GM23338 (cell line): ENCODE data around the gene HEBP1. TPM values are rescaled to one million over a fixed set of nuclear protein-coding genes. Genes with fewer than 3 reads are reported as not detected.

ENCODE experiments used
- ATAC-seq: fragments of 200-7000 bp; cut with Tn5 transposase; 3 replicates; pipeline ENCODE4 v1.9.1; 2020
- DNase-seq: peaks from one replicate; pipeline ENCODE4 v3.0.0-alpha.2; 2015; ENCODE audit warnings: low spot score
- H2AFZ ChIP-seq: fragments of 200-600 bp; sonication (generic); 2 replicates; pipeline ENCODE4 v1.8.0; 2016; ENCODE audit warnings: antibody characterized with exemption, mild to moderate bottlenecking, moderate library complexity
- H3F3A ChIP-seq: fragments of 200-600 bp; sonication (generic); replicated peaks from 2 replicates; pipeline ENCODE4 v1.8.0; 2017; ENCODE audit warnings: antibody characterized with exemption, mixed run types, low read depth
- H3K27ac ChIP-seq: fragments of 200-600 bp; sonication (generic); 2 replicates; pipeline ENCODE4 v1.6.1; 2016; ENCODE audit warnings: low read depth
- H3K27me3 ChIP-seq: fragments of 200-600 bp; sonication (generic); 2 replicates; pipeline ENCODE4 v1.8.0; 2016; ENCODE audit warnings: mild to moderate bottlenecking, mixed run types, moderate library complexity; ENCODE audit not compliant: insufficient read depth
- H3K36me3 ChIP-seq: fragments of 200-600 bp; sonication (generic); 2 replicates; pipeline ENCODE4 v1.8.0; 2016; ENCODE audit warnings: mild to moderate bottlenecking; ENCODE audit not compliant: insufficient read depth
- H3K4me1 ChIP-seq: fragments of 200-600 bp; sonication (generic); 2 replicates; pipeline ENCODE4 v1.8.0; 2016; ENCODE audit warnings: mild to moderate bottlenecking, moderate library complexity; ENCODE audit not compliant: insufficient read depth
- H3K4me2 ChIP-seq: fragments of 200-600 bp; sonication (generic); 2 replicates; pipeline ENCODE4 v1.7.1; 2017; ENCODE audit warnings: mixed run types
- H3K4me3 ChIP-seq: fragments of 200-600 bp; sonication (generic); 2 replicates; pipeline ENCODE4 v1.6.1; 2016; ENCODE audit warnings: mixed run types
- H3K79me2 ChIP-seq: fragments of 200-600 bp; sonication (generic); replicated peaks from 2 replicates; pipeline ENCODE4 v1.8.0; 2017; ENCODE audit warnings: mild to moderate bottlenecking; ENCODE audit not compliant: insufficient read depth
- H3K9me2 ChIP-seq: fragments of 200-600 bp; sonication (generic); 2 replicates; pipeline ENCODE4 v1.8.0; 2017; ENCODE audit not compliant: insufficient read depth
- H4K20me1 ChIP-seq: fragments of 200-600 bp; sonication (generic); replicated peaks from 2 replicates; pipeline ENCODE4 v1.8.0; 2017; ENCODE audit warnings: mild to moderate bottlenecking; ENCODE audit not compliant: insufficient read depth
- H3K27ac Mint-ChIP-seq: 2 replicates; pipeline ENCODE4 v1.8.0; 2020; ENCODE audit warnings: inconsistent platforms, mild to moderate bottlenecking, moderate library complexity, mixed read lengths
- H3K27me3 Mint-ChIP-seq: 3 replicates; pipeline ENCODE4 v1.8.0; 2022; ENCODE audit warnings: low read depth, mild to moderate bottlenecking, moderate library complexity, mixed read lengths, inconsistent platforms; ENCODE audit not compliant: insufficient read depth, poor library complexity
- H3K36me3 Mint-ChIP-seq: 3 replicates; pipeline ENCODE4 v1.8.0; 2021; ENCODE audit warnings: low read depth, mild to moderate bottlenecking, inconsistent platforms, moderate library complexity, mixed read lengths
- H3K4me1 Mint-ChIP-seq: 3 replicates; pipeline ENCODE4 v1.8.0; 2020; ENCODE audit warnings: mild to moderate bottlenecking, inconsistent platforms, mixed read lengths
- H3K4me3 Mint-ChIP-seq: 3 replicates; pipeline ENCODE4 v1.8.0; 2021; ENCODE audit warnings: moderate library complexity, mild to moderate bottlenecking, inconsistent platforms, mixed read lengths
- H3K9me3 Mint-ChIP-seq: 3 replicates; pipeline ENCODE4 v1.8.0; 2020; ENCODE audit warnings: moderate library complexity, mild to moderate bottlenecking, inconsistent platforms, mixed read lengths
- CREB1 ChIP-seq: fragments of 250-450 bp; sonication (Bioruptor Pico); IDR thresholded peaks from 2 replicates; pipeline ENCODE4 v1.5.0; 2020; ENCODE audit warnings: low read depth, mild to moderate bottlenecking, moderate library complexity
- CTCF ChIP-seq, 2 experiments: fragments of 200-600 bp in 1 of 2; sonication (generic) in 1 of 2; conservative IDR thresholded peaks; 2 replicates each; pipeline versions ENCODE4 v1.5.1 to v1.6.1; 2016 to 2017; ENCODE audit warnings: antibody characterized with exemption in 2 of 2, low read depth in 2 of 2, mild to moderate bottlenecking in 2 of 2, moderate library complexity in 1 of 2
- ETS1 ChIP-seq: IDR thresholded peaks from 2 replicates; pipeline ENCODE4 v1.6.1; 2016; ENCODE audit warnings: antibody characterized with exemption
- EZH2 ChIP-seq: fragments of 200-600 bp; sonication (generic); IDR thresholded peaks from one replicate; pipeline ENCODE4 v1.8.0; 2017; ENCODE audit warnings: antibody characterized with exemption, mild to moderate bottlenecking, low read depth; ENCODE audit not compliant: unreplicated experiment
- EZH2phosphoT487 ChIP-seq: fragments of 200-600 bp; sonication (generic); IDR thresholded peaks from one replicate; pipeline ENCODE4 v1.8.1; 2018; ENCODE audit warnings: antibody characterized with exemption; ENCODE audit not compliant: unreplicated experiment
- JUNB ChIP-seq: IDR thresholded peaks from one replicate; pipeline ENCODE4 v1.6.1; 2016; ENCODE audit warnings: antibody characterized with exemption; ENCODE audit not compliant: unreplicated experiment
- POLR2AphosphoS5 ChIP-seq: IDR thresholded peaks from 2 replicates; pipeline ENCODE4 v1.6.1; 2016; ENCODE audit warnings: antibody characterized with exemption, low read depth
- REST ChIP-seq: IDR thresholded peaks from one replicate; pipeline ENCODE4 v1.6.1; 2018; ENCODE audit warnings: antibody characterized with exemption; ENCODE audit not compliant: unreplicated experiment
- STAT1 ChIP-seq: IDR thresholded peaks from one replicate; pipeline ENCODE4 v1.6.1; 2016; ENCODE audit warnings: antibody characterized with exemption; ENCODE audit not compliant: unreplicated experiment
- ZNF114 ChIP-seq: fragments of 250-450 bp; sonication (Bioruptor Pico); IDR thresholded peaks from 2 replicates; pipeline ENCODE4 v1.5.0; 2020; ENCODE audit warnings: mild to moderate bottlenecking, moderate library complexity
- ZNF331 ChIP-seq: fragments of 250-450 bp; sonication (Bioruptor Pico); IDR thresholded peaks from 2 replicates; pipeline ENCODE4 v1.5.0; 2020; ENCODE audit warnings: low read depth, mild to moderate bottlenecking, moderate library complexity
- ZNF462 ChIP-seq: fragments of 250-450 bp; sonication (Bioruptor Pico); IDR thresholded peaks from 2 replicates; pipeline ENCODE4 v1.5.0; 2020; ENCODE audit warnings: mild to moderate bottlenecking, moderate library complexity
- polyA plus RNA-seq: library from polyadenylated mRNA; unstranded; fragments of >200 nt; fragmentation: Nextera tagmentation; extraction: Ambion mirVana; gene quantifications from 2 replicates; pipeline ENCODE4 v1.2.1, GENCODE V29; 2016
- total RNA-seq: library from RNA; depleted of rRNA; stranded (reverse); fragments of >200 nt; shearing (Covaris generic); gene quantifications from 2 replicates; pipeline ENCODE4 v1.2.3, GENCODE V29; 2014

HEBP1 gene
- total and polyA plus RNA-seq, 2 experiments from 2014 or later = 25.2 to 45.1 TPM

GRCh38 chr12:12997734-12998133 is 2.3 kb downstream of the HEBP1 start (continued):
- TF ChIP-seq REST = no peak

GRCh38 chr12:12997156-12997555 is 2.9 kb downstream of the HEBP1 start:
- DNase-seq = no peak
- peaks cover 40% of the 10 kb centered on the region for H3K4me1 Mint-ChIP-seq
- TF ChIP-seq ZNF331 (CRISPR knock-in tag) = no peak
- TF ChIP-seq EZH2 = no peak
- no peak for TF ChIP-seq ZNF114 (CRISPR knock-in tag)
- TF ChIP-seq CREB1 = no peak
- no peak for TF ChIP-seq ZNF462
- TF ChIP-seq EZH2phosphoT487 = no peak
- TF ChIP-seq ETS1 = no peak
- TF ChIP-seq JUNB = no peak
- no peak for TF ChIP-seq POLR2AphosphoS5
- TF ChIP-seq CTCF (conservative IDR thresholded peaks at IDR 0.05; ENCODE audit: low read depth in 2 of 2) = no peak
- no peak for TF ChIP-seq STAT1

More at GRCh38 chr12:12997156-12997555, 2.9 kb downstream of the HEBP1 start:
- Histone ChIP-seq H3K4me1 (peaks cover 25% of the 10 kb centered on the region), H3K9me2 (no peaks in the 10 kb centered on the region), H2AFZ (no peak overlapping the region), H4K20me1 (peaks cover 3% of the 10 kb centered on the region), H3K79me2 (peaks cover 23% of the 10 kb centered on the region), H3K36me3 (no peaks in the 10 kb centered on the region), H3K4me2 (0 out of 2 replicates have a peak overlapping the region, but pooled peaks have one; percentile 28), H3K27ac (no peak overlapping the region), H3K4me3 (no peak overlapping the region), H3F3A (0 out of 2 replicates have a peak, but pooled peaks cover 6% of the 10 kb centered on the region), H3K27me3 (peaks cover 7% of the 10 kb centered on the region)
- peaks cover 16% of the 10 kb centered on the region for H3K27me3 Mint-ChIP-seq
- no peak for ATAC-seq
- no peak overlapping the region for H3K27ac Mint-ChIP-seq
- peaks cover 4% of the 10 kb centered on the region; the same call in 1 of the 3 replicates for H3K9me3 Mint-ChIP-seq
- H3K4me3 Mint-ChIP-seq = no peak overlapping the region
- H3K36me3 Mint-ChIP-seq = peaks cover 12% of the 10 kb centered on the region
